HCT116 (cell line): ENCODE measurements around the gene BUB3. TPM values are rescaled to one million over a fixed set of nuclear protein-coding genes. Genes with fewer than 3 reads are reported as not detected.

ENCODE experiments used
- ATAC-seq: fragments of 200-7000 bp; cut with Tn5 transposase; 2 replicates; pipeline ENCODE4 v1.9.1; 2020; ENCODE audit warnings: mild to moderate bottlenecking, moderate library complexity
- BruUV-seq: library from RNA; stranded (reverse); fragments of 400-500 nt; replicated peaks from 2 replicates; lab custom pipeline; 2021; lab: Mats Ljungman, UMichigan
- CTCF ChIA-PET: fragments of 300-600 bp; sonication (Branson Sonifier 250); formaldehyde crosslinking; loops from one replicate; lab custom pipeline; 2021; ENCODE audit warnings: antibody characterized with exemption; lab: Charles Lee
- POLR2A ChIA-PET: fragments of 300-600, 350-600 bp; sonication (Branson Sonifier 250); formaldehyde crosslinking; loops from one replicate; lab custom pipeline; 2021; ENCODE audit warnings: antibody characterized with exemption; lab: Charles Lee
- RAD21 ChIA-PET, 2 experiments: fragments of 300-600 bp; sonication (Branson Sonifier 250); formaldehyde crosslinking; loops; one replicate each; lab custom pipeline; 2023; ENCODE audit warnings: low total read pairs in 2 of 2; ENCODE audit not compliant: uncharacterized antibody in 2 of 2, unreplicated experiment in 2 of 2, low non-redundant PET in 1 of 2; lab: Charles Lee
- DNase-seq: peaks from one replicate; pipeline ENCODE4 v3.0.0-alpha.2; 2010; ENCODE audit warnings: low read depth, low spot score
- H2AFZ ChIP-seq: fragments of 200-600 bp; shearing (Covaris generic), sonication (generic); 2 replicates; pipeline ENCODE4 v1.6.1; 2017; ENCODE audit warnings: low read depth, mixed run types, mixed read lengths, antibody characterized with exemption, low read length; ENCODE audit not compliant: poor library complexity, severe bottlenecking
- H3K27ac ChIP-seq: 2 replicates; pipeline ENCODE4 v1.5.1; 2012; ENCODE audit warnings: low read depth, low read length
- H3K27me3 ChIP-seq: fragments of 200-600 bp; sonication (generic); 2 replicates; pipeline ENCODE4 v1.6.1; 2016; ENCODE audit warnings: mixed run types, low read length, mixed read lengths; ENCODE audit not compliant: insufficient read depth
- H3K36me3 ChIP-seq, 2 experiments: fragments of 200-500 bp in 1 of 2; fragments of 200-600 bp in 1 of 2; sonication (Bioruptor generic) in 1 of 2; sonication (generic) in 1 of 2; 2 replicates each; pipeline versions ENCODE4 v1.5.1 to v1.6.1; 2014 to 2016; ENCODE audit warnings: low read length in 2 of 2, inconsistent platforms in 1 of 2, mixed read lengths in 1 of 2, mixed run types in 1 of 2; ENCODE audit not compliant: insufficient read depth in 2 of 2, control insufficient read depth in 1 of 2
- H3K4me1 ChIP-seq, 2 experiments: fragments of 200-600 bp in 1 of 2; sonication (generic) in 1 of 2; 2 replicates each; pipeline versions ENCODE4 v1.5.1 to v1.6.1; 2012 to 2017; ENCODE audit warnings: low read length in 2 of 2, inconsistent platforms in 1 of 2, mild to moderate bottlenecking in 1 of 2, mixed read lengths in 1 of 2, mixed run types in 1 of 2, moderate library complexity in 1 of 2; ENCODE audit not compliant: insufficient read depth in 2 of 2, control insufficient read depth in 1 of 2
- H3K4me2 ChIP-seq: fragments of 200-600 bp; sonication (generic); 2 replicates; pipeline ENCODE4 v1.6.1; 2017; ENCODE audit warnings: mixed run types, low read length, mixed read lengths
- H3K4me3 ChIP-seq, 2 experiments: fragments of 200-600 bp in 1 of 2; sonication (generic) in 1 of 2; replicated peaks in 1 of 2; 2 replicates each; pipeline ENCODE4 v1.5.1; 2011 to 2016; ENCODE audit warnings: low read length in 2 of 2, control low read depth in 1 of 2, low read depth in 1 of 2, mild to moderate bottlenecking in 1 of 2, mixed read lengths in 1 of 2, mixed run types in 1 of 2
- H3K79me2 ChIP-seq: fragments of 200-600 bp; sonication (generic); 2 replicates; pipeline ENCODE4 v1.6.1; 2017; ENCODE audit warnings: mild to moderate bottlenecking, mixed run types, low read length, moderate library complexity, mixed read lengths; ENCODE audit not compliant: insufficient read depth
- H3K9ac ChIP-seq: fragments of 200-600 bp; sonication (generic); 2 replicates; pipeline ENCODE4 v1.6.1; 2016; ENCODE audit warnings: low read length, mixed read lengths
- H3K9me2 ChIP-seq: fragments of 200-600 bp; sonication (generic), shearing (Covaris generic); 2 replicates; pipeline ENCODE4 v1.6.1; 2017; ENCODE audit warnings: mixed run types, mild to moderate bottlenecking, moderate library complexity; ENCODE audit not compliant: insufficient read depth
- H3K9me3 ChIP-seq, 2 experiments: fragments of 200-500 bp in 1 of 2; fragments of 200-600 bp in 1 of 2; sonication (Bioruptor generic) in 1 of 2; sonication (generic) in 1 of 2; 2 replicates each; pipeline ENCODE4 v1.6.1; 2014 to 2017; ENCODE audit warnings: low read length in 2 of 2, mixed read lengths in 2 of 2, inconsistent platforms in 1 of 2, low read depth in 1 of 2, mild to moderate bottlenecking in 1 of 2, mixed run types in 1 of 2, moderate library complexity in 1 of 2; ENCODE audit not compliant: control insufficient read depth in 1 of 2, insufficient read depth in 1 of 2
- H4K20me1 ChIP-seq: fragments of 200-600 bp; sonication (generic), shearing (Covaris generic); 2 replicates; pipeline ENCODE4 v1.6.1; 2017; ENCODE audit warnings: mixed run types, mild to moderate bottlenecking, moderate library complexity; ENCODE audit not compliant: insufficient read depth
- CEBPB ChIP-seq: IDR thresholded peaks from 2 replicates; pipeline ENCODE4 v1.6.1; 2012; ENCODE audit warnings: low read depth
- EGR1 ChIP-seq: IDR thresholded peaks from 2 replicates; pipeline ENCODE4 v1.6.1; 2012; ENCODE audit warnings: low read depth
- EZH2phosphoT487 ChIP-seq: fragments of 200-600 bp; IDR thresholded peaks from 2 replicates; pipeline ENCODE4 v1.6.1; 2018; ENCODE audit warnings: antibody characterized with exemption, borderline replicate concordance
- RAD21 ChIP-seq: IDR thresholded peaks from 2 replicates; pipeline ENCODE4 v1.6.1; 2012; ENCODE audit warnings: low read depth, mild to moderate bottlenecking
- SIN3A ChIP-seq: IDR thresholded peaks from 2 replicates; pipeline ENCODE4 v1.6.1; 2012; ENCODE audit warnings: low read depth
- SRF ChIP-seq: IDR thresholded peaks from 2 replicates; pipeline ENCODE4 v1.6.1; 2012; ENCODE audit warnings: low read depth
- YY1 ChIP-seq: IDR thresholded peaks from 2 replicates; pipeline ENCODE4 v1.6.1; 2011; ENCODE audit warnings: low read length, low read depth, moderate library complexity, mild to moderate bottlenecking; ENCODE audit not compliant: insufficient replicate concordance; ENCODE audit errors: extremely low read depth
- intact Hi-C: fragments of 100-400 bp; cut with micrococcal nuclease; formaldehyde crosslinking; loops from 2 replicates; pipeline ENCODE4 v1.10.0; 2022
- total RNA-seq: library from RNA; stranded (reverse); gene quantifications from one replicate; pipeline ENCODE4 v1.2.1, GENCODE V29; 2021; ENCODE audit not compliant: unreplicated experiment
- TF ChIP-seq, protein P1 (sequence below): IDR thresholded peaks from 2 replicates; pipeline ENCODE4 v1.6.1; 2012
- TF ChIP-seq, protein P2 (sequence below), 3 experiments: fragments of 200-600 bp in 1 of 3; sonication (generic) in 1 of 3; IDR thresholded peaks in 2 of 3; conservative IDR thresholded peaks in 1 of 3; 2 replicates each; pipeline ENCODE4 v1.5.1; 2012 to 2017; ENCODE audit warnings: low read depth in 2 of 3, low read length in 2 of 3, antibody characterized with exemption in 1 of 3, borderline replicate concordance in 1 of 3, control low read depth in 1 of 3, mild to moderate bottlenecking in 1 of 3, mixed read lengths in 1 of 3, mixed run types in 1 of 3, moderate library complexity in 1 of 3; ENCODE audit not compliant: insufficient read depth in 1 of 3
- TF ChIP-seq, protein P3 (sequence below): IDR thresholded peaks from 2 replicates; pipeline ENCODE4 v1.6.1; 2012
- TF ChIP-seq, protein P4 (sequence below): IDR thresholded peaks from 2 replicates; pipeline ENCODE4 v1.6.1; 2012; ENCODE audit warnings: low read depth
- TF ChIP-seq, protein P5 (sequence below): IDR thresholded peaks from 2 replicates; pipeline ENCODE4 v1.6.1; 2011; ENCODE audit warnings: mild to moderate bottlenecking, low read length, moderate library complexity; ENCODE audit not compliant: insufficient replicate concordance; ENCODE audit errors: extremely low read depth

Gene BUB3
- total RNA-seq, 1 experiment from 2014 or later, result 271 TPM

DNA sequence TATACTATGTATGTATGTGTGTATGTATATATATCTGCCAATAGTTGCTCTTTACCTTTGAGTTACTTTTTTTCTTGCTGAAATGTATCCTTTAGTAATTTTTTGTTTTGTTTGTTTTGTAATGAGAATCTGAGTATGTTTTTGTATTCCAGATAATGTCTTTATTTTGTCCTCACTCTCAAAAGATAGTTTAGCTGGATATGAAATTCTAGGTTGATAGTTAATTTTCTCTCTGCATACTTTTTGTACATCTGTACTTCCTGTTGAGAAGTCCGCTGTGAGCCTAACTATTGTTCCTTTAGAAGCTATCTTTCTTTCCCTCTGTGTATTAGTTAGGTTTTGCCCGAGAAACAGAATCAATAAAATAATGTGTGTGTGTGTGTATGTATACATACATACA lies 29.5 kb downstream of the BUB3 start (continued):
- TF ChIP-seq, protein P1, sequence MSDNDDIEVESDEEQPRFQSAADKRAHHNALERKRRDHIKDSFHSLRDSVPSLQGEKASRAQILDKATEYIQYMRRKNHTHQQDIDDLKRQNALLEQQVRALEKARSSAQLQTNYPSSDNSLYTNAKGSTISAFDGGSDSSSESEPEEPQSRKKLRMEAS, result no peak
- no peak for TF ChIP-seq RAD21
- TF ChIP-seq, protein P2, sequence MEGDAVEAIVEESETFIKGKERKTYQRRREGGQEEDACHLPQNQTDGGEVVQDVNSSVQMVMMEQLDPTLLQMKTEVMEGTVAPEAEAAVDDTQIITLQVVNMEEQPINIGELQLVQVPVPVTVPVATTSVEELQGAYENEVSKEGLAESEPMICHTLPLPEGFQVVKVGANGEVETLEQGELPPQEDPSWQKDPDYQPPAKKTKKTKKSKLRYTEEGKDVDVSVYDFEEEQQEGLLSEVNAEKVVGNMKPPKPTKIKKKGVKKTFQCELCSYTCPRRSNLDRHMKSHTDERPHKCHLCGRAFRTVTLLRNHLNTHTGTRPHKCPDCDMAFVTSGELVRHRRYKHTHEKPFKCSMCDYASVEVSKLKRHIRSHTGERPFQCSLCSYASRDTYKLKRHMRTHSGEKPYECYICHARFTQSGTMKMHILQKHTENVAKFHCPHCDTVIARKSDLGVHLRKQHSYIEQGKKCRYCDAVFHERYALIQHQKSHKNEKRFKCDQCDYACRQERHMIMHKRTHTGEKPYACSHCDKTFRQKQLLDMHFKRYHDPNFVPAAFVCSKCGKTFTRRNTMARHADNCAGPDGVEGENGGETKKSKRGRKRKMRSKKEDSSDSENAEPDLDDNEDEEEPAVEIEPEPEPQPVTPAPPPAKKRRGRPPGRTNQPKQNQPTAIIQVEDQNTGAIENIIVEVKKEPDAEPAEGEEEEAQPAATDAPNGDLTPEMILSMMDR (IDR thresholded peaks at IDR 0.05 in 2 of 3, conservative IDR thresholded peaks at IDR 0.05 in 1 of 3; ENCODE audit: borderline replicate concordance in 1 of 3, insufficient read depth in 1 of 3, low read depth in 2 of 3, low read length in 2 of 3), result no peak
- TF ChIP-seq, all 23 proteins: peak for 0

- Histone ChIP-seq H4K20me1 (no peaks in the 10 kb centered on the region), H3K9ac (no peak overlapping the region), H2AFZ (no peak overlapping the region), H3K4me3 (no peak overlapping the region), H3K4me1 (no peaks in the 10 kb centered on the region), H3K4me2 (no peak overlapping the region), H3K9me2 (no peaks in the 10 kb centered on the region), H3K9me3 (peaks cover 18 to 34% of the 10 kb centered on the region in 2 experiments), H3K79me2 (peaks cover 8% of the 10 kb centered on the region; the same call in 1 of the 2 replicates), H3K27ac (no peak overlapping the region), H3K27me3 (no peaks in the 10 kb centered on the region), H3K36me3 (peaks cover 0 to 12% of the 10 kb centered on the region in 2 experiments; a peak in 2 of 4 replicates)
- DNase-seq (no peak), ATAC-seq (no peak)
- TF ChIP-seq, protein P3, sequence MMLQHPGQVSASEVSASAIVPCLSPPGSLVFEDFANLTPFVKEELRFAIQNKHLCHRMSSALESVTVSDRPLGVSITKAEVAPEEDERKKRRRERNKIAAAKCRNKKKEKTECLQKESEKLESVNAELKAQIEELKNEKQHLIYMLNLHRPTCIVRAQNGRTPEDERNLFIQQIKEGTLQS, result no peak
- TF ChIP-seq, protein P2 (IDR thresholded peaks at IDR 0.05 in 2 of 3, conservative IDR thresholded peaks at IDR 0.05 in 1 of 3; ENCODE audit: borderline replicate concordance in 1 of 3, insufficient read depth in 1 of 3, low read depth in 2 of 3, low read length in 2 of 3), result no peak
- TF ChIP-seq SRF (no peak), EZH2phosphoT487 (no peak), SIN3A (no peak), CEBPB (no peak), EGR1 (no peak), YY1 (no peak), RAD21 (no peak)
- TF ChIP-seq, protein P4, sequence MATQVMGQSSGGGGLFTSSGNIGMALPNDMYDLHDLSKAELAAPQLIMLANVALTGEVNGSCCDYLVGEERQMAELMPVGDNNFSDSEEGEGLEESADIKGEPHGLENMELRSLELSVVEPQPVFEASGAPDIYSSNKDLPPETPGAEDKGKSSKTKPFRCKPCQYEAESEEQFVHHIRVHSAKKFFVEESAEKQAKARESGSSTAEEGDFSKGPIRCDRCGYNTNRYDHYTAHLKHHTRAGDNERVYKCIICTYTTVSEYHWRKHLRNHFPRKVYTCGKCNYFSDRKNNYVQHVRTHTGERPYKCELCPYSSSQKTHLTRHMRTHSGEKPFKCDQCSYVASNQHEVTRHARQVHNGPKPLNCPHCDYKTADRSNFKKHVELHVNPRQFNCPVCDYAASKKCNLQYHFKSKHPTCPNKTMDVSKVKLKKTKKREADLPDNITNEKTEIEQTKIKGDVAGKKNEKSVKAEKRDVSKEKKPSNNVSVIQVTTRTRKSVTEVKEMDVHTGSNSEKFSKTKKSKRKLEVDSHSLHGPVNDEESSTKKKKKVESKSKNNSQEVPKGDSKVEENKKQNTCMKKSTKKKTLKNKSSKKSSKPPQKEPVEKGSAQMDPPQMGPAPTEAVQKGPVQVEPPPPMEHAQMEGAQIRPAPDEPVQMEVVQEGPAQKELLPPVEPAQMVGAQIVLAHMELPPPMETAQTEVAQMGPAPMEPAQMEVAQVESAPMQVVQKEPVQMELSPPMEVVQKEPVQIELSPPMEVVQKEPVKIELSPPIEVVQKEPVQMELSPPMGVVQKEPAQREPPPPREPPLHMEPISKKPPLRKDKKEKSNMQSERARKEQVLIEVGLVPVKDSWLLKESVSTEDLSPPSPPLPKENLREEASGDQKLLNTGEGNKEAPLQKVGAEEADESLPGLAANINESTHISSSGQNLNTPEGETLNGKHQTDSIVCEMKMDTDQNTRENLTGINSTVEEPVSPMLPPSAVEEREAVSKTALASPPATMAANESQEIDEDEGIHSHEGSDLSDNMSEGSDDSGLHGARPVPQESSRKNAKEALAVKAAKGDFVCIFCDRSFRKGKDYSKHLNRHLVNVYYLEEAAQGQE, result no peak
- TF ChIP-seq, protein P5, sequence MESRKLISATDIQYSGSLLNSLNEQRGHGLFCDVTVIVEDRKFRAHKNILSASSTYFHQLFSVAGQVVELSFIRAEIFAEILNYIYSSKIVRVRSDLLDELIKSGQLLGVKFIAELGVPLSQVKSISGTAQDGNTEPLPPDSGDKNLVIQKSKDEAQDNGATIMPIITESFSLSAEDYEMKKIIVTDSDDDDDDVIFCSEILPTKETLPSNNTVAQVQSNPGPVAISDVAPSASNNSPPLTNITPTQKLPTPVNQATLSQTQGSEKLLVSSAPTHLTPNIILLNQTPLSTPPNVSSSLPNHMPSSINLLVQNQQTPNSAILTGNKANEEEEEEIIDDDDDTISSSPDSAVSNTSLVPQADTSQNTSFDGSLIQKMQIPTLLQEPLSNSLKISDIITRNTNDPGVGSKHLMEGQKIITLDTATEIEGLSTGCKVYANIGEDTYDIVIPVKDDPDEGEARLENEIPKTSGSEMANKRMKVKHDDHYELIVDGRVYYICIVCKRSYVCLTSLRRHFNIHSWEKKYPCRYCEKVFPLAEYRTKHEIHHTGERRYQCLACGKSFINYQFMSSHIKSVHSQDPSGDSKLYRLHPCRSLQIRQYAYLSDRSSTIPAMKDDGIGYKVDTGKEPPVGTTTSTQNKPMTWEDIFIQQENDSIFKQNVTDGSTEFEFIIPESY, result no peak
- intact Hi-C loops, result no loop called here
- ChIA-PET CTCF (no interaction called here), RAD21 (no interaction called here), POLR2A (no interaction called here)
- BruUV-seq, result no TSS peak
Observed at GRCh38 chr10:123187781-123188180, 33.6 kb downstream of the BUB3 start.
